HFF-Myc (cell line): Measurements from ENCODE around the gene RTF1.

ENCODE experiments used
- DNase-seq: peaks from one replicate; pipeline ENCODE4 v3.0.0-alpha.2; 2011; ENCODE audit warnings: low read depth; ENCODE audit errors: extremely low read depth
- H3K4me3 ChIP-seq: replicated peaks from 2 replicates; pipeline ENCODE4 v1.5.1; 2011; ENCODE audit warnings: low read depth, mild to moderate bottlenecking, control low read depth, low read length
- CTCF ChIP-seq: IDR thresholded peaks from 2 replicates; pipeline ENCODE4 v1.5.1; 2012; ENCODE audit warnings: mild to moderate bottlenecking, low read depth, low read length, control low read depth; ENCODE audit errors: missing control alignments

RTF1 gene

GRCh38 chr15:41512940-41513505 lies 96.1 kb downstream of the RTF1 start:
- no peak for DNase-seq
- TF ChIP-seq CTCF: no peak
- H3K4me3 ChIP-seq: peak overlapping the region; percentile 37

DNA sequence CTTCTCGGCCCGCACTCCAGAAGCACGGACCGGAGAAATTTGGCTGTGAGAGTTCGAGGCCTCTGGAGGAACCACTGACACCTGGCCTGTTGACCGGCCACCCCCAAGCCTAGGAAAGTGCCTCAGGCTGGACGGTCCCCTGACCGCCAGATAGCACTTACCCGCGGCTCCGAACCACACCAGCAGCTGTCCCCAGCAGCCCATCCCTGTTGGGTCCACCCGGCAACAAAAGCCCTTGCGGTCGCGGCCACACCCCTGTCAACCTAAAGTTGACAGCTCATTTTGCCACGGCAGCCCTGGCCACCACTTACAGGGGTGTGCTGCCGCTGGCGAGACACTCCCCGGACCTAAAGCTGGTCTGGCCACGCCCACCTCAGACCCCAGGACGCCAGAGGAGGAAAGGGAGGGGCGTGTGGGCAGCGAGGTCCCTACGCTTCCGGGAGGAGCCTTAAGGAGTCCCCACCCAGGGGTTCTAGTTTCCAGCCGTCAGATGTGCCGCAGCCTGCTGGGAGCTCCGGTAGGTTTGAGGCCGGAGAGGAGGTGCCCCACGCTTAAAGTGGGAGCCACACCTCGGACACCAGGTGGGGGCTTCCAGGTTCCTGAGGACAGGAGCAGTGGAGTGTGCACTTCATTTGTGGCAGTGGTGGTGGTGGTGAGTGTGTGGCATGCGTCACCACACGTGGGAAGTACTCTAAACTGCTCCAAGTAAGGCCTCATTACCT lies 96.8 kb downstream of the RTF1 start, which contains the start of gene LTK:
LTK (minus strand) TSS at position 322 of the 722 bp plus-strand sequence; CDS start at position 204, 118 bp downstream.
- DNase-seq: no peak
- peak within 1 kb of the TSS; percentile 37 for H3K4me3 ChIP-seq
- TF ChIP-seq CTCF: no peak

- H3K4me3 ChIP-seq: no peak overlapping the region
- no peak for DNase-seq
- no peak for TF ChIP-seq CTCF
These were observed 101.1 kb downstream of the RTF1 start for GRCh38 chr15:41517895-41518449.

DNA sequence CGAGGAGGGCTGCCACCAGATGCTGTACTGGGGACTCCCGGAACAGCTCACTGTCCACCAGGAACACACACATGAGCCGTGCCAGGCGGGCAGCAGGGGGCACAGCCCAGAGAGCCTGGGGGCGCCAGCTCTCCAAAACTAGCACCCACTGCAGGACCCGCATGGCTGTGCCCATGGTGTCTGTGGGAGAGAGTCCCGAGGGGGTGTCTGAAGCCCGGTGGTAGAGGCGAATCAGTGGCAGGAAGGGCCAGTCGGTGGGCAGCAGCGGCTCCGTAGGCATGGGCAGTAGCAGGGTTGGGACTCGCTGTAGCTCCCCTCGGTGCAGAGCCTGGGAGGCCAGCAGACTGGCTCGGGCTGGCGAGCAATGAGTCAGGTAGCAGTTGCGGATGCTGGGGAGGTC lies 103.7 kb downstream of the RTF1 start:
- TF ChIP-seq CTCF: no peak
- DNase-seq: no peak
- no peak overlapping the region for H3K4me3 ChIP-seq

DNA sequence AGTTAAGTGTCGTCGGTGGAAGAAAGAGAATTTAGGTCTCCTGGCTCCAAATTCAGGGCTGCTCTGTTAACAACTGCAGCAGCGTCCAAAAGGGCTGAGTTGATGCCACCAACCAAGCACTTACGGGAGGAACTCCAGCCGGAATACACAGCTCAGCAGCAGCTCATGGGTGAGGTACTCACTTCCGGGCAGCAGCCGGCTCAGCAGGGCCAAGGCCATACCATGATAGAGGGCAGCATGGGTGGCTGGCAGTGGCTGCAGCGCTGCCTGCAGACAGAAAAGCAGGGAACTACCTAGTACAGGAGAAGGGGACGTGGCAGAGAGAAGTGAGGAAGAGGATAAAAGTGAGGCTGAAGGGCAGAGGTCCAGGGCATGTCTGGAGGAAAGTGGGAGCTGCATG lies 104.7 kb downstream of the RTF1 start:
- H3K4me3 ChIP-seq: no peak overlapping the region
- no peak for DNase-seq
- TF ChIP-seq CTCF: no peak

DNA sequence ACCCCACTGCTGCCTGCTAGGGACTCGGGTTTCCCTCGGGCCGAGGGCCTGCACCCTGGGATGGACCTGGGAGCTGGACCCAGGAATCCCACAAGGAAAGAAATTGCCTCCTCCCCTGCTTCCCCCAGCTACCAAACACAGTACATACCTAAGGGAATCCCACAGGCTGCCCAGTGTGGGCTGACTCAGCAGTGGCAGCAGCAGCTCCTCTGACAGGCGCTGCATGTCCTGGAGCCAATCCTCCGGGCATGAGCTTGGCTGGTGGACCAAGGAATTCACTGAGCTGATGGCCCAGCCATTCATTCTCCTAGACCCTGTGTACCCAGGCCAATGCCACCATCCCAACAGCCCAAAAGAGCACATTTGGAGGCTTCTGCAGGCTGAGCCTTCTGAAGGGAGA lies 106.2 kb downstream of the RTF1 start:
- DNase-seq: no peak
- H3K4me3 ChIP-seq: no peak overlapping the region
- no peak for TF ChIP-seq CTCF
